Panc1 (cell line): ENCODE data around the gene TMEM218. TPM values are rescaled to one million over a fixed set of nuclear protein-coding genes. Genes with fewer than 3 reads are reported as not detected.

Source experiments
- ATAC-seq: fragments of 200-7000 bp; cut with Tn5 transposase; 2 replicates; pipeline ENCODE4 v1.9.1; 2020; ENCODE audit warnings: mild to moderate bottlenecking, moderate library complexity
- BruUV-seq: library from RNA; stranded (reverse); fragments of 400-500 nt; replicated peaks from 2 replicates; lab custom pipeline; 2021; lab: Mats Ljungman, UMichigan
- CTCF ChIA-PET: fragments of 300-600 bp; sonication (Branson Sonifier 250); formaldehyde crosslinking; loops from one replicate; lab custom pipeline; 2022; ENCODE audit warnings: antibody characterized with exemption; lab: Charles Lee
- POLR2A ChIA-PET: fragments of 300-600 bp; sonication (Branson Sonifier 250); formaldehyde crosslinking; loops from one replicate; lab custom pipeline; 2022; ENCODE audit warnings: antibody characterized with exemption; lab: Charles Lee
- DNase-seq: peaks from one replicate; pipeline ENCODE4 v3.0.0-alpha.2; 2010; ENCODE audit warnings: low read depth, low spot score
- H3K27ac ChIP-seq: 2 replicates; pipeline ENCODE4 v1.5.1; 2011; ENCODE audit warnings: mild to moderate bottlenecking, low read length, inconsistent platforms
- H3K27me3 ChIP-seq: fragments of 200-500 bp; sonication (Bioruptor generic); 2 replicates; pipeline ENCODE4 v1.6.0; 2014; ENCODE audit warnings: low read length, inconsistent platforms; ENCODE audit not compliant: control insufficient read depth, insufficient read depth
- H3K36me3 ChIP-seq: fragments of 200-500 bp; sonication (Bioruptor generic); 2 replicates; pipeline ENCODE4 v1.5.1; 2014; ENCODE audit warnings: inconsistent platforms, mild to moderate bottlenecking, low read length, moderate library complexity; ENCODE audit not compliant: control insufficient read depth, insufficient read depth
- H3K4me1 ChIP-seq: 2 replicates; pipeline ENCODE4 v1.5.1; 2011; ENCODE audit warnings: inconsistent platforms, mild to moderate bottlenecking, low read length, moderate library complexity; ENCODE audit not compliant: control insufficient read depth, insufficient read depth
- H3K4me3 ChIP-seq, 2 experiments: 2 replicates each; pipeline ENCODE4 v1.5.1; 2011 to 2012; ENCODE audit warnings: low read depth in 2 of 2, low read length in 2 of 2, mild to moderate bottlenecking in 2 of 2, inconsistent platforms in 1 of 2, moderate library complexity in 1 of 2
- H3K9me3 ChIP-seq: fragments of 200-500 bp; sonication (Bioruptor generic); 2 replicates; pipeline ENCODE4 v1.5.1; 2014; ENCODE audit warnings: low read depth, mild to moderate bottlenecking, inconsistent platforms, low read length, moderate library complexity; ENCODE audit not compliant: control insufficient read depth, insufficient read depth
- CTCF ChIP-seq: fragments of 450-650 bp; IDR thresholded peaks from 2 replicates; pipeline ENCODE4 v1.5.1; 2017; ENCODE audit warnings: mild to moderate bottlenecking
- POLR2AphosphoS5 ChIP-seq: IDR thresholded peaks from 2 replicates; pipeline ENCODE4 v1.6.1; 2012; ENCODE audit warnings: mild to moderate bottlenecking, low read depth, low read length, moderate library complexity
- REST ChIP-seq, 2 experiments: IDR thresholded peaks; 2 replicates each; pipeline ENCODE4 v1.6.1; 2011 to 2012; ENCODE audit warnings: low read depth in 2 of 2, control low read depth in 1 of 2, low read length in 1 of 2, mild to moderate bottlenecking in 1 of 2, moderate library complexity in 1 of 2; ENCODE audit not compliant: insufficient read depth in 1 of 2
- SIN3A ChIP-seq: IDR thresholded peaks from 2 replicates; pipeline ENCODE4 v1.6.1; 2012; ENCODE audit warnings: low read depth, mild to moderate bottlenecking, low read length, moderate library complexity, borderline replicate concordance; ENCODE audit not compliant: insufficient read depth
- TCF7L2 ChIP-seq: IDR thresholded peaks from 2 replicates; pipeline ENCODE4 v1.6.1; 2011; ENCODE audit warnings: mild to moderate bottlenecking, low read depth, low read length, inconsistent platforms
- in situ Hi-C: cut with HindIII; loops from 2 replicates; pipeline ENCODE4 v1.10.0; 2016; ENCODE audit warnings: low sequenced_read_pairs, low pct_unique_long_range_greater_than_20kb
- intact Hi-C: fragments of 100-400 bp; cut with micrococcal nuclease; formaldehyde crosslinking; loops from one replicate; pipeline ENCODE4 v1.10.0; 2022; ENCODE audit not compliant: unreplicated experiment
- total RNA-seq: library from RNA; stranded (reverse); gene quantifications from one replicate; pipeline ENCODE4 v1.2.1, GENCODE V29; 2021; ENCODE audit not compliant: unreplicated experiment

The TMEM218 gene
- total RNA-seq, 1 experiment from 2014 or later: 26.8 TPM

DNA sequence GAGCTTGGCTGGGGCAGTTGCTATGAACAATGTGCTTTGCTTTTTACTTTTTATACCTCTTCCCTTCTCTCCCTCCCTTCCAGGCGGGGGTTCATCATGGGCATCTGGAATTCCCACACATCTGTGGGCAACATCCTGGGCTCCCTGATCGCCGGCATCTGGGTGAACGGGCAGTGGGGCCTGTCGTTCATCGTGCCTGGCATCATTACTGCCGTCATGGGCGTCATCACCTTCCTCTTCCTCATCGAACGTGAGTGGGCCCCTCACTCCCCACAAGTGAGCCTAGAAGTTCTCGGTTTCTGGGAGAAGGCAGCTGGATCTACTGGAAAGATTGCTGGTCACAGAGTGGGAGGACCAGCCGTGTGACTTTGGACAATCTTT lies 30.9 kb downstream of the TMEM218 start:
- no peak for ATAC-seq
- in situ Hi-C loops: no loop called here
- H3K4me3 ChIP-seq: no peak overlapping the region
- H3K4me1 ChIP-seq: no peaks in the 10 kb centered on the region
- H3K36me3 ChIP-seq: no peaks in the 10 kb centered on the region
- DNase-seq: no peak
- ChIA-PET CTCF (no interaction called here), POLR2A (no interaction called here)
- intact Hi-C loops: no loop called here
- H3K27ac ChIP-seq: no peak overlapping the region
- BruUV-seq: no TSS peak
- no peaks in the 10 kb centered on the region for H3K27me3 ChIP-seq
- no peaks in the 10 kb centered on the region for H3K9me3 ChIP-seq
- TF ChIP-seq CTCF (no peak), POLR2AphosphoS5 (no peak), REST (IDR thresholded peaks at IDR 0.05; ENCODE audit: insufficient read depth in 1 of 2, low read depth in 2 of 2, low read length in 1 of 2) (no peak), SIN3A (no peak), TCF7L2 (no peak)

GRCh38 chr11:125079878-125080530 lies 31.4 kb downstream of the TMEM218 start:
- ChIA-PET CTCF (no interaction called here), POLR2A (no interaction called here)
- no peaks in the 10 kb centered on the region for H3K4me1 ChIP-seq
- no TSS peak for BruUV-seq
- ATAC-seq (no peak), DNase-seq (no peak)
- H3K9me3 ChIP-seq: no peaks in the 10 kb centered on the region
- TF ChIP-seq CTCF: no peak
- no peak for TF ChIP-seq SIN3A
- TF ChIP-seq REST (IDR thresholded peaks at IDR 0.05; ENCODE audit: insufficient read depth in 1 of 2, low read depth in 2 of 2, low read length in 1 of 2): no peak
- TF ChIP-seq TCF7L2: no peak
- TF ChIP-seq POLR2AphosphoS5: no peak
- H3K4me3 ChIP-seq: no peak overlapping the region
- no peaks in the 10 kb centered on the region for H3K27me3 ChIP-seq
- H3K36me3 ChIP-seq: no peaks in the 10 kb centered on the region
- H3K27ac ChIP-seq: no peak overlapping the region
- in situ Hi-C loops: no loop called here
- intact Hi-C loops: no loop called here
